ENCODE results near the gene PRTN3. TPM values are rescaled to one million over a fixed set of nuclear protein-coding genes. Genes with fewer than 3 reads are reported as not detected.

The PRTN3 gene
- total RNA-seq, 1 experiment from 2014 or later, result 2.7 TPM

DNA sequence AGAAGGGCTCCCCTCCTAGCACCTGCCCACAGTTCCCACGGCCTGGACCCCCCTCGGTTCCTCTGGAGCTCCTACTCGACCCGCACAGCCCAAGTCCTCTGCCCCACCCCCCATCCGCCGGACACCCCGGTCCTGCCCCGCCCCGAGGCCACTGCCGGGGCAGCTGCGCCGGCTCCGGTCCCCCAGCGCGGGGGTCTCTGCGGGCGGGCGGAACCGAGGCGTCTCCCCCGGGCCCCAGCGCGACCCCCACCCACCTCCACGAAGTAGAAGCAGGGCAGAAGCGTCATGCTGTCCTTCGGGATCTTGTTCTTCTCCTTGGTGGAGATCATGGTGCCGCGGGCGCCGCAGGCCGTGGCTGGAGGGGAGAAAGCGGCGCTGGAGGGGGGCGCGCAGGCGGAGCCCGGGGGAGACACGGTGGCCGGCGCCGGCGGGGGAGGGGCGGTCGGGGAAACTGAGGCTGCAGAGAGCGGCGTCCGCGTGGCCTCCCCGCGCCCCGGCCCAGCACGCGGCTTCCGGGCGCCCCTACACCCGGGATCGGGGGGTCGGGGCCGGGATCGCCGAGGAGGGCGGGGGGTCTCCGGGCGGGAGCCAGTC is 19.5 kb upstream of the PRTN3 start:
- no peak overlapping the region for H3K4me3 ChIP-seq (replicated peaks in 1 of 2; ENCODE audit: low read depth in 1 of 2, low read length in 2 of 2)
- H3K27ac ChIP-seq (ENCODE audit: low read depth, low read length), result no peak overlapping the region
- no peaks in the 10 kb centered on the region for H3K9me2 ChIP-seq (ENCODE audit: insufficient read depth)
- ChIA-PET POLR2A (no interaction called here), RAD21 (ENCODE audit: low non-redundant PET in 1 of 2, low total read pairs in 2 of 2, uncharacterized antibody in 2 of 2, unreplicated experiment in 2 of 2) (no interaction called here), CTCF (no interaction called here)
- no peaks in the 10 kb centered on the region for H3K36me3 ChIP-seq (ENCODE audit: control insufficient read depth in 1 of 2, insufficient read depth in 2 of 2, low read length in 2 of 2)
- H3K79me2 ChIP-seq (ENCODE audit: insufficient read depth, low read length), result no peaks in the 10 kb centered on the region
- TF ChIP-seq YY1 (IDR thresholded peaks at IDR 0.05; ENCODE audit: extremely low read depth, insufficient replicate concordance, low read depth, low read length) (no peak), ZFX (IDR thresholded peaks at IDR 0.05) (no peak), SIN3A (IDR thresholded peaks at IDR 0.05; ENCODE audit: low read depth) (no peak), RAD21 (IDR thresholded peaks at IDR 0.05; ENCODE audit: low read depth) (no peak), FOSL1 (IDR thresholded peaks at IDR 0.05; ENCODE audit: low read depth) (no peak)
- TF ChIP-seq, protein P1, sequence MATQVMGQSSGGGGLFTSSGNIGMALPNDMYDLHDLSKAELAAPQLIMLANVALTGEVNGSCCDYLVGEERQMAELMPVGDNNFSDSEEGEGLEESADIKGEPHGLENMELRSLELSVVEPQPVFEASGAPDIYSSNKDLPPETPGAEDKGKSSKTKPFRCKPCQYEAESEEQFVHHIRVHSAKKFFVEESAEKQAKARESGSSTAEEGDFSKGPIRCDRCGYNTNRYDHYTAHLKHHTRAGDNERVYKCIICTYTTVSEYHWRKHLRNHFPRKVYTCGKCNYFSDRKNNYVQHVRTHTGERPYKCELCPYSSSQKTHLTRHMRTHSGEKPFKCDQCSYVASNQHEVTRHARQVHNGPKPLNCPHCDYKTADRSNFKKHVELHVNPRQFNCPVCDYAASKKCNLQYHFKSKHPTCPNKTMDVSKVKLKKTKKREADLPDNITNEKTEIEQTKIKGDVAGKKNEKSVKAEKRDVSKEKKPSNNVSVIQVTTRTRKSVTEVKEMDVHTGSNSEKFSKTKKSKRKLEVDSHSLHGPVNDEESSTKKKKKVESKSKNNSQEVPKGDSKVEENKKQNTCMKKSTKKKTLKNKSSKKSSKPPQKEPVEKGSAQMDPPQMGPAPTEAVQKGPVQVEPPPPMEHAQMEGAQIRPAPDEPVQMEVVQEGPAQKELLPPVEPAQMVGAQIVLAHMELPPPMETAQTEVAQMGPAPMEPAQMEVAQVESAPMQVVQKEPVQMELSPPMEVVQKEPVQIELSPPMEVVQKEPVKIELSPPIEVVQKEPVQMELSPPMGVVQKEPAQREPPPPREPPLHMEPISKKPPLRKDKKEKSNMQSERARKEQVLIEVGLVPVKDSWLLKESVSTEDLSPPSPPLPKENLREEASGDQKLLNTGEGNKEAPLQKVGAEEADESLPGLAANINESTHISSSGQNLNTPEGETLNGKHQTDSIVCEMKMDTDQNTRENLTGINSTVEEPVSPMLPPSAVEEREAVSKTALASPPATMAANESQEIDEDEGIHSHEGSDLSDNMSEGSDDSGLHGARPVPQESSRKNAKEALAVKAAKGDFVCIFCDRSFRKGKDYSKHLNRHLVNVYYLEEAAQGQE (IDR thresholded peaks at IDR 0.05; ENCODE audit: low read depth), result no peak
- intact Hi-C loops (cut with micrococcal nuclease), result no loop called here
- DNase-seq (ENCODE audit: low read depth, low spot score) (no peak), ATAC-seq (no peak)
- no peaks in the 10 kb centered on the region for H3K9me3 ChIP-seq (ENCODE audit: control insufficient read depth in 1 of 2, insufficient read depth in 1 of 2, low read depth in 1 of 2, low read length in 2 of 2)
- H3K27me3 ChIP-seq (ENCODE audit: insufficient read depth, low read length), result no peaks in the 10 kb centered on the region
- no peaks in the 10 kb centered on the region for H4K20me1 ChIP-seq (ENCODE audit: insufficient read depth)
- no peak overlapping the region for H2AFZ ChIP-seq (ENCODE audit: low read depth, low read length, poor library complexity, severe bottlenecking)
- BruUV-seq (replicated peaks), result no TSS peak
- H3K4me2 ChIP-seq (ENCODE audit: low read length), result no peak overlapping the region
- peaks cover 5 to 7% of the 10 kb centered on the region in 2 experiments; a peak in 2 of 4 replicates for H3K4me1 ChIP-seq (ENCODE audit: control insufficient read depth in 1 of 2, insufficient read depth in 2 of 2, low read length in 2 of 2)
- no peak overlapping the region for H3K9ac ChIP-seq (ENCODE audit: low read length)

Measured in HCT116 (cell line).